Thyroid gland (tissue), 4 donors: ENCODE data around the gene GADL1. TPM values are rescaled to one million over a fixed set of nuclear protein-coding genes. Genes with fewer than 3 reads are reported as not detected.

Source experiments
- DNase-seq, 2 donors: peaks; one replicate each; pipeline ENCODE4 v3.0.0-alpha.2; 2019
- H3K27ac ChIP-seq, 3 donors: fragments of 200-600 bp; sonication (generic); 1 replicate in 2 of 3; 2 replicates in 1 of 3; pipeline ENCODE4 v1.5.1; 2016 to 2019; ENCODE audit warnings: mild to moderate bottlenecking in 1 of 3, moderate library complexity in 1 of 3
- H3K27me3 ChIP-seq: fragments of 200-600 bp; sonication (generic); one replicate; pipeline ENCODE4 v1.5.1; 2019
- H3K36me3 ChIP-seq, 2 donors: fragments of 200-600 bp; sonication (generic); one replicate each; pipeline ENCODE4 v1.5.1; 2016 to 2019
- H3K4me1 ChIP-seq, 2 donors: fragments of 200-600 bp; sonication (generic); one replicate each; pipeline ENCODE4 v1.5.1; 2017 to 2019
- H3K4me3 ChIP-seq, 3 donors: fragments of 200-600 bp; sonication (generic); replicated peaks in 1 of 3; 1 replicate in 2 of 3; 2 replicates in 1 of 3; pipeline ENCODE4 v1.5.1; 2016; ENCODE audit warnings: mild to moderate bottlenecking in 1 of 3
- H3K9me3 ChIP-seq: fragments of 200-600 bp; sonication (generic); one replicate; pipeline ENCODE4 v1.5.1; 2017
- POLR2A ChIP-seq, 2 donors: fragments of 450-650 bp; IDR thresholded peaks; one replicate each; pipeline ENCODE4 v1.6.1; 2017; ENCODE audit warnings: antibody characterized with exemption in 2 of 2, mild to moderate bottlenecking in 2 of 2, moderate library complexity in 1 of 2
- WGBS, 2 donors: methylation state at CpG; one replicate each; pipeline ENCODE4 v1.1.5; 2017; 5-methylcytosine and 5-hydroxymethylcytosine counted together
- intact Hi-C: fragments of 100-400 bp; cut with DNase I; formaldehyde crosslinking; loops from one replicate; pipeline ENCODE4 v1.15.1; 2023
- total RNA-seq, 4 donors: library from RNA; depleted of rRNA; stranded (reverse); fragments of >200 nt; gene quantifications; one replicate each; pipeline ENCODE4 v1.2.3, GENCODE V29; 2016
- TF ChIP-seq, protein P1 (sequence below), 6 experiments: fragments of 200-600 bp in 3 of 6; fragments of 450-650 bp in 3 of 6; sonication (generic) in 3 of 6; IDR thresholded peaks; one replicate each; pipeline ENCODE4 v1.5.1; 2016 to 2019; ENCODE audit warnings: antibody characterized with exemption in 6 of 6, mild to moderate bottlenecking in 2 of 6, inconsistent platforms in 1 of 6, moderate library complexity in 1 of 6

Gene GADL1
- total RNA-seq, 4 donors from 2014 or later = not detected

DNA sequence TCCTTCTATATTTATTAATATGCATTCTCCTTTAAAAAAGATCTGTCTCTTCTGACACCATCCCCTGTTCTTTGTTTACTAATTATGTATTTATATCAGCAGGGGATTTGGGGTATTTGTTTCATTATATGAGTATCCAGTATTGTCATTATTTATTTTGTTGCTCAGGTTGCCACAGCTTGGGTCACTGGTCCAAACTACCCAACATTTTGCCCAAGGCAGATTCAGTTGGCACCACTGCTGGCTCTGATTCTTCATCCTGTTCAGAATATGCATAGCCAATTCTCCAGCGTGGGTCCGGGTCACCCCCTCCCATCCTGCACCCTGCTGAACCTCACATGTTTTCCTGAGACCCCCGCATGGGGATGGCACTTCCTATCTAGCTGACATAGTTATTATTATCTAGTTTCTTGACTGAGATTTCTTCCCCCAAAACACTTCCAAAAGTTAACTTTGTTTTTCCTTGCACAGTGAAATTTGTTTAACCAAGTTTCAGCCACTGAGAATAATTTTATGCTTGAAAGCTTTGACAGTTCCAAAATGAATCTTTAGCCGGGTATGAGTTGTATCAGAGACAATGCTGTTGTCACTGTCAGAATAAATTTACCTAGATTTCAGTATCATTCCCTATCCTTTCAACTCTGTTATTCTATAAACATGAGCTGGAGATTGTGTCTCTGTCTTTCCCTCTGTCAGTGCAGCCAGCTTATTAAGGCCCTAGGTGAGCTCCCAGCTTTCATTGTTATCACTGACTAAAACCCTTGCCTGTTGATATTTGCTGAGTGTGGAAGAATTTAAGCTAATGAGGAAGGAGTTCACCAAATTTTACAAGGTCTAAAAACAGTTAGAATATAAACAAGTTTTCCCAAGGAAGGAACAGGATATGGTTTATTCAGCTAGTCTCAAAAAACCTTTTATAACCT lies 217.8 kb downstream of the GADL1 start:
- 83 to 90% methylated on average over 4 of the region's 4 CpGs for WGBS, 2 donors
- TF ChIP-seq, protein P1, sequence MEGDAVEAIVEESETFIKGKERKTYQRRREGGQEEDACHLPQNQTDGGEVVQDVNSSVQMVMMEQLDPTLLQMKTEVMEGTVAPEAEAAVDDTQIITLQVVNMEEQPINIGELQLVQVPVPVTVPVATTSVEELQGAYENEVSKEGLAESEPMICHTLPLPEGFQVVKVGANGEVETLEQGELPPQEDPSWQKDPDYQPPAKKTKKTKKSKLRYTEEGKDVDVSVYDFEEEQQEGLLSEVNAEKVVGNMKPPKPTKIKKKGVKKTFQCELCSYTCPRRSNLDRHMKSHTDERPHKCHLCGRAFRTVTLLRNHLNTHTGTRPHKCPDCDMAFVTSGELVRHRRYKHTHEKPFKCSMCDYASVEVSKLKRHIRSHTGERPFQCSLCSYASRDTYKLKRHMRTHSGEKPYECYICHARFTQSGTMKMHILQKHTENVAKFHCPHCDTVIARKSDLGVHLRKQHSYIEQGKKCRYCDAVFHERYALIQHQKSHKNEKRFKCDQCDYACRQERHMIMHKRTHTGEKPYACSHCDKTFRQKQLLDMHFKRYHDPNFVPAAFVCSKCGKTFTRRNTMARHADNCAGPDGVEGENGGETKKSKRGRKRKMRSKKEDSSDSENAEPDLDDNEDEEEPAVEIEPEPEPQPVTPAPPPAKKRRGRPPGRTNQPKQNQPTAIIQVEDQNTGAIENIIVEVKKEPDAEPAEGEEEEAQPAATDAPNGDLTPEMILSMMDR (IDR thresholded peaks at IDR 0.05) = no peak
- TF ChIP-seq POLR2A (IDR thresholded peaks at IDR 0.05) = no peak
- DNase-seq = no peak
- H3K9me3 ChIP-seq = no peaks in the 10 kb centered on the region
- no peaks in the 10 kb centered on the region for H3K27me3 ChIP-seq
- H3K27ac ChIP-seq = no peak overlapping the region
- H3K4me3 ChIP-seq = no peak overlapping the region
- peaks cover 28 to 31% of the 10 kb centered on the region in 2 donors for H3K36me3 ChIP-seq
- intact Hi-C loops = no loop called here
- H3K4me1 ChIP-seq = peaks cover 12 to 30% of the 10 kb centered on the region in 2 donors
